HEK293T (cell line): Measurements from ENCODE around the gene KLF6.

ENCODE experiments used
- BHLHE40 ChIP-seq: fragments of 450-650 bp; IDR thresholded peaks from 2 replicates; pipeline ENCODE4 v1.6.1; 2016; ENCODE audit warnings: mild to moderate bottlenecking, moderate library complexity, borderline replicate concordance
- ELF4 ChIP-seq: fragments of 450-650 bp; IDR thresholded peaks from 2 replicates; pipeline ENCODE4 v1.6.1; 2017; ENCODE audit warnings: antibody characterized with exemption
- FOXA1 ChIP-seq: fragments of 450-650 bp; IDR thresholded peaks from 2 replicates; pipeline ENCODE4 v1.6.1; 2016; ENCODE audit warnings: mild to moderate bottlenecking
- FOXK2 ChIP-seq: fragments of 450-650 bp; IDR thresholded peaks from 2 replicates; pipeline ENCODE4 v1.6.1; 2016; ENCODE audit warnings: mild to moderate bottlenecking
- FOXM1 ChIP-seq: fragments of 450-650 bp; IDR thresholded peaks from 2 replicates; pipeline ENCODE4 v1.6.1; 2017; ENCODE audit warnings: mild to moderate bottlenecking, borderline replicate concordance
- HDGF ChIP-seq: fragments of 450-650 bp; IDR thresholded peaks from 2 replicates; pipeline ENCODE4 v1.6.1; 2017; ENCODE audit warnings: antibody characterized with exemption, borderline replicate concordance
- LEF1 ChIP-seq: fragments of 450-650 bp; IDR thresholded peaks from 2 replicates; pipeline ENCODE4 v1.6.1; 2017; ENCODE audit warnings: mild to moderate bottlenecking, borderline replicate concordance
- NFRKB ChIP-seq: fragments of 450-650 bp; IDR thresholded peaks from 2 replicates; pipeline ENCODE4 v1.6.1; 2016; ENCODE audit warnings: mild to moderate bottlenecking, moderate library complexity
- SP1 ChIP-seq: fragments of 450-650 bp; IDR thresholded peaks from 2 replicates; pipeline ENCODE4 v1.6.1; 2017
- SUZ12 ChIP-seq: fragments of 450-650 bp; IDR thresholded peaks from 2 replicates; pipeline ENCODE4 v1.6.1; 2016; ENCODE audit warnings: mild to moderate bottlenecking
- TARDBP ChIP-seq: fragments of 450-650 bp; IDR thresholded peaks from 2 replicates; pipeline ENCODE4 v1.6.1; 2016
- ZNF384 ChIP-seq: fragments of 450-650 bp; IDR thresholded peaks from 2 replicates; pipeline ENCODE4 v1.6.1; 2016

- TF ChIP-seq TARDBP, result no peak
- no peak for TF ChIP-seq ZNF384
- TF ChIP-seq FOXA1, result no peak
- TF ChIP-seq NFRKB, result no peak
- no peak for TF ChIP-seq BHLHE40
- no peak for TF ChIP-seq LEF1
- no peak for TF ChIP-seq FOXK2
- TF ChIP-seq ELF4, result no peak
- no peak for TF ChIP-seq SUZ12
- no peak for TF ChIP-seq FOXM1
- TF ChIP-seq SP1, result no peak
- no peak for TF ChIP-seq HDGF
These were observed 20.9 kb upstream of the KLF6 start for GRCh38 chr10:3805791-3806461.
